UCSD-AML1 (cell line): ENCODE data around the gene CAMTA1.
"Not testable (repeated sequence)": the region's sequence is repeated elsewhere in the genome, so short reads cannot be mapped to it uniquely, and the experiment has no call there.

Source experiments
- DNase-seq: peaks from one replicate; lab custom pipeline; 2025; ENCODE audit not compliant: unreplicated experiment; lab: John Stamatoyannopoulos, UW

Gene CAMTA1

GRCh38 chr1:7409278-7409677 lies 624.0 kb downstream of the CAMTA1 start:
- no peak for DNase-seq

DNA sequence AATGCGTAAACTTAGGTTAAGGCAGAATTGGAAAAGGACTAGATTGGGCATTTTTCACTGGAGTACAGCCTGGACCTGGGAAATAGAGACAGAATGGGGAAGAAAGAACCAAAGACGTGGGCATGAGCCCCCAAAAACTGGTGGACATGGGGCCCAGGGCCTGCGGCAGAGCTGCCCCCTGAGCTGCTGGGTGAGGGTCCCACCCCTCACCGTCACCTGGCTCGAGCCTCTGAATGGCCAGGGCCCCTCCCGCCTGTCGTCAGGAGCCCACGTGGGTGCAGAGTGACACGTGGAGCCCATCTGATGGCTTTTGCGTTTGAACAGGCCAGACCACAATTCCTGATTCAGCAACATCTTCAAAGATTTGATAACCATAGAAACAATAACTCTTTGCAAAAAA lies 624.9 kb downstream of the CAMTA1 start:
- no peak for DNase-seq

DNA sequence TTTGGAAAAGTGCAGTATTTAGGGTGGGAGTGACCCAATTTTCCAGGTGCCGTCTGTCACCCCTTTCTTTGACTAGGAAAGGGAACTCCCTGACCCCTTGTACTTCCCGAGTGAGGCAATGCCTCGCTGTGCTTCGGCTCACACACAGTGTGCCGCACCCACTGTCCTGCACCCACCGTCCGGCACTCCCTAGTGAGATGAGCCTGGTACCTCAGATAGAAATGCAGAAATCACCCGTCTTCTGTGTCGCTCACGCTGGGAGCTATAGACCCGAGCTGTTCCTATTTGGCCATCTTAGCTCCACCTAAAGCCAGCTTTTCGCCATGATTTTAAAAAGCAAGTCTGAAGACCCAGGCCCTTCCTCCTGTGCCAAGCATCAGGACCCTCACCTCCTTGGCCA lies 632.4 kb downstream of the CAMTA1 start:
- DNase-seq = not testable (repeated sequence)

DNA sequence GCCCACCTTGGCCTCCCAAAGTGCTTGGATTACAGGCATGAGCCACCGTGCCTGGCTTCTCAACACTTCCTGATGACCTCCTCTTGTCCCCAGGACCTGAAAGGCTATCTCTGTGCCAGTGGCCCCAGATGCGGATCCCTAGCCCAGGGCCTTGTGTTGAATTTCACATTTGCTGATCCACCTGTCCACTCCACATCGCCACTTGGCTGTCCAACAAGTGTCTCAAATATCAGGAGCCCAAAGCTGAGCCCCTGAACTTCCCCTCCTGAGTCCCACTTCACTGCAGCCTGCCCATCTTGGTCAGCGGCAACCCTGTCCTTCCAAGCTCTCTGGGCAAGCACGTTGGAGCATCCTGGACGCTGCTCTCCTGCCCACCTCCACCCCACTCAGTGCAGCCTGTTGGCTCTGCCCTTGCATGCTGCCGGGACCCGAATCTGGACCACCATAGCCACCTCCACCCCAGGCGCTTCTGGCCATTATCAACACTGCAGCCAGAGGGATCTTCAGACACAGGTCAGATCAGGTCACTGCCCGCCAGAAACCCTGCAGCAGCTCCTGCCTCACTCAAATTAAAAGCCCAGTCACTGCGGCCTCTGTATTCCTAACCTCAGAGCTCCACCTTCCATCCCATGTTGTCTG lies 633.3 kb downstream of the CAMTA1 start:
- DNase-seq = no peak

DNA sequence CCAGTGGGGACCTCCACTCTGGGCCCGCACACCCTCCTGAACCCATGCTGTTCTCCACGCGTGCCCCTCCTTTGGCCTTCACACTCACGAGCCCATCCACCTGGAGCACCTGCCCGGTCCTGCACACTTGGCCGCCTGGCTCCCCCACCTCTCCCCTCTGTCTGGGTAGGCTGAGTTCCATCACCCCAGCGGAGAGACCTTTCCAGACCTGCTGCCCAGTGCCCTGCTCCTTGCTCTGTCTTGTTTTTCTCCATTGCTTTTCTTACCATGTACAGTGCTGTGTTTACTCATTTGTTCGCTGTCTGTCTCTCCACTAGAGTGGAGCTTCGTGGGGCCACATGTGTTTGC lies 634.8 kb downstream of the CAMTA1 start:
- DNase-seq = no peak

DNA sequence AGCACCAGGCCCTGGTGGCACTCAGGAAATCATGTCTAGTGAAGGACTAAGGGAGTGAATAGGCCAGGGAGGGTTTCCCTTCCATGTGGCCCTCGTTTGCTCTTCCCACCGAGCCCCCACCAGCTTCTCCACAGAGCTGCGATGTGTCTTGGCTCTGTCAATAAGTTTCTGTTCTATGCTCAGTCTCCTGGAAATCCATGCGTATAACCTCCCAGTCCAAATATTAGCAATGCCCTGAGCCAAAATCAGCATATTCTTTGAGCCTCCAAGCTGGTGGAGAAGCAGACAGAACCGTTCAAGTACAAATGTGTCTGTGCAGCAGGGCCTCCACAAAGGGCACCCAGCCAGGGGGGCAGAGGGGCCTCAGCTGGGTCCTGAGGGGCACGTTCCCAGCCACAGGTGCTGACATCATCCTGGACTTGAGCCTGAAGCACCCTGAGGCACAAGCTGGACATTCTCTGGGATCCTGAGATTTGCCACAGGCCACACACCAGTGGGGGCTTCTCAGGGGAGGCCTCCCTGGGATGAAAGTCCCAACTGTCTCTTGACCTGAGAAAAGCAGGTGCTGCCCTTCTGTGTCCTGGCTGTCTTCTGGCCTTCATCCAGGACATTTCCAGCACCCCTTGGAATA lies 635.3 kb downstream of the CAMTA1 start:
- no peak for DNase-seq

DNA sequence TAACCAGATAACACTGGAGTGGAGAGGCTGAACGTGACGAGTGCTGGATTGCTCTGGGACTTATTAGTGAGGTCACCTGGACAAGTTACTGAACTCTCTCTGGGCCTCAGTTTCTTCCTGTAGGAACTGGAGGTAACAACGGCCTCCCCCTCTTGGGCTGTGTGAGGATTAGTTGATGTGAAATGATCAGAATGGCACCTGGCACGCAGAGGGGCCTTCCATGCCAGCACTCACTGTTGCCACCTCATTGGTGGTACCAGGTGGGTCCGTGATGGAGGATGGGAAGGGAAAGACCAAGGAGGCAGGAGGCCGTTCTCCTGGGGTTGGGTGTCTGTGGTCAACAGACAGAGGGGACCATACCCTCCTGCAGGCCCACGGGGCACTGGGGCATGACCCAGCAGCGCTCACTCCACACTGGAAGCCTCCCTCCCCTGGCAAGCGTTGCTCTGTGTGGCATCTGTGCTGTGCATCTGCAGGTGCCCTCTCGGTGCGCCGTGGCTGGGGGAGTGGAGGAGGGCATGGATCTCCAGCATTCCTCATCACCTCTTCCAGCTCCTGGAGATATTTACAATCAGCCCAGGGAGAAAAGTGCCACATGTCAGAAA lies 636.3 kb downstream of the CAMTA1 start:
- no peak for DNase-seq

GRCh38 chr1:7422081-7422480 lies 636.8 kb downstream of the CAMTA1 start:
- DNase-seq = no peak

- DNase-seq = no peak
Measured at GRCh38 chr1:7422561-7422960, 637.3 kb downstream of the CAMTA1 start.

GRCh38 chr1:7422966-7423365 lies 637.7 kb downstream of the CAMTA1 start:
- DNase-seq = no peak

- no peak for DNase-seq
Measured at GRCh38 chr1:7424352-7424890, 639.2 kb downstream of the CAMTA1 start.

GRCh38 chr1:7425229-7425628 lies 640.0 kb downstream of the CAMTA1 start:
- DNase-seq = no peak

GRCh38 chr1:7425771-7426170 lies 640.5 kb downstream of the CAMTA1 start:
- DNase-seq = no peak

DNA sequence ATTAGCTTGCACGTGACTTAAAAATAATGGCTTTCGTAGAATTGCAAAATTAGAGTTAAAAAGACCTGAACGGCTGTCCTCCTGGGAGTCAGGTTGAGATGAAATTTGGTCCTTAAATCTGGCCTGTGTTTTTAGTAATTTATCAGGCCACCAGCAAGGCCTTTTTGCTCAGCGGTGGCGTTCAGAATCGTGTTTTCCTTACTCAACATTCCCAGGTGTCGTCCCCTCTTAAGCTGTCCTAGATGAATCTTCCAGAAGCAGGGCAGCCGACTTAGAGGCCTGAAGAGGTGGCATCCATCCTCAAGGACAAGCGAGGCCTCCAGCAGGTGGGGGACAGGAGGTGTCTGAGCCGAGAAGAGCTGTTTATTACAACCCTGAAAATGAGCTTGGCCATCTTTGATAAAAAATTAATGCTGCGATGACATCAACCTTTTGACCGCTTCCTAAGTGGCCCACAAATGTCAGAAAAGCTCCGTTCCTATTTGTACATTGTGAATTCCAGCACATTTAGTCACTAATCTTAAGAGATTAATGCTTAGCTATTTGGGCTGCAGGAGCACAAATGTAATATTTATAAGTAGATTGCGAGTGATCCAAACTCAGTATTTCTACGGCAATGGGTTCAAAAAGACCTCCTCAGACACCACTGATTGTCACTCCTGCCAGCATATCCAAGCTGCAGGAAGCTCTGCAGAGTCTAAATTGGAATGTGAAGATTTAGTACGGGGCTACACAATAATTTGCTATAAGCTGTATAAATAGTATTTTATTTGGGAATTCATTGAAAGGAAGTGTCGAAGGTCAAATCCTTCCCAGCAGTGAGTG lies 641.7 kb downstream of the CAMTA1 start:
- DNase-seq = no peak

- no peak for DNase-seq
Measured at GRCh38 chr1:7427605-7428300, 642.5 kb downstream of the CAMTA1 start.

DNA sequence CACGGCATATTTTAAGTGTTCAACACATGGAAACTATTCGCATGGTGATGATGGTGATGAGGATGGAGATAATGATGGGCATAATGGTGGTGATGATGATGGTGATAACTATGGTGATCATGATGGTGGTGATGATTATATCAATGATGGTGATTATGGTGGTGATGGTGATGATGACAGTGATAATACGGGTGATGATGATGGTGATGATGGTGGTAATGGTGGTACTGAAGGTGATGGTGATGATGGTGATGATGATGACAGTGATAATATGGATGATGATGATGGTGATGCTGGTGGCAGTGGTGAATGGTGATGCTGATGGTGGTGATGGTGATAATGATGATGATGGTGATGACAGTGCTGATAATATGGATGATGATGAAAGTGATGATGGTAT lies 644.0 kb downstream of the CAMTA1 start:
- DNase-seq = no peak

GRCh38 chr1:7430047-7430608 lies 644.9 kb downstream of the CAMTA1 start:
- no peak for DNase-seq

DNA sequence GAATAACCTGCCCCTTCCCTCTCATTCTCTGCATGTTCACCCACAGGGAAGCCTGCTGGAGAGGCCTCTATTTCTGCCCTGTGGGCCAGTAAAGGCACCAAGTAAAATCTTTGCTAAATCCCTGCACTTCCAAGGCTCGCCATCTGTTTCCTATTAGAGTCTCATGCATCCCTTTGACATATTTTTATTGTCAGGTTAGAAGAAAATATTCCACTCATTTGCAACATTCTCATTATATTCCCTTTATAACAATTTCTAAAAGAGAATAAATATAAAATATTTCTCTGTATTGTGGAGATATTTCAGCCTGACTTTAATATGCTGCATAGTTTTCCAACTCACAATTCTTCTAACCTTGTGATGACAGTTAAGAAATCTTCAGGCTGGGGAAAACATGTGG lies 645.4 kb downstream of the CAMTA1 start:
- DNase-seq = no peak

DNA sequence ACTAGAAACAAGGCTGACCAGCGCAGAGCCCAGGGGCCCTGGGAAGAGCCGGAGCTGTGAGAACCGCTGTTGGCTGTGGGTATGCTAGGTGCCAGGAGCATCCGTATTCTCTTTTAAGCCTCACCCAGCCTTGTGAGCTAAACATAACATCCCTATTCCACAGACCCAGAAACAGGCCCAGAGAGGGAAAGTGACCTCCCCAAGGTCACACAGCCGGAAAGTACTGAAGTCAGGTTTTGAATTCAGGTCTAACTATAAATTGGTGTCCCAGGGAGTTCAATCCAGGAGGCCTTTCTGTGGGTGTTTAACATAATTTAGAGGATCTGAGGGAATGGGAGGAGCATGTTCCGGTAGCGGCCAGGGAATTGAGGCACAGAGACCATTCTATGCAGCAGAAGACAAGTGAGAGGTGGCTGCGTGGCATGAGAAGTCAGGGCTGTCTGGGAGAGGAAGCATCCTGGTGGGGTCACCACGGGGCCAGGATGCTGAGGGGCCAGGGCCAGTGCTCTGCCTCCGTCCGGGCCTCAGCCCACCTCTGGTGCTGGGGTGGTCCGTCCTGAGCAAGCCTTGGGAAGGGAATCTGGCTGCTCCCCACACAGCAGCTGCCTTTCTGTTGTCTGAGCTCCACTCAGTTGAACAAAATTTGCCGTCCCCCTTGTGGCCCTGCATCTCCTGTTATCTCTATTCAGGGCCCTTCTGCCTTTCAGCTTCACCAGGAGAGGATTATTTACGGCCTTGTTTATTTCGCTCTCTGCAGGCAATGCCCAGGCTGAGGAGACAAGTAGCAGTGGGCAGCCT lies 647.0 kb downstream of the CAMTA1 start:
- no peak for DNase-seq

DNA sequence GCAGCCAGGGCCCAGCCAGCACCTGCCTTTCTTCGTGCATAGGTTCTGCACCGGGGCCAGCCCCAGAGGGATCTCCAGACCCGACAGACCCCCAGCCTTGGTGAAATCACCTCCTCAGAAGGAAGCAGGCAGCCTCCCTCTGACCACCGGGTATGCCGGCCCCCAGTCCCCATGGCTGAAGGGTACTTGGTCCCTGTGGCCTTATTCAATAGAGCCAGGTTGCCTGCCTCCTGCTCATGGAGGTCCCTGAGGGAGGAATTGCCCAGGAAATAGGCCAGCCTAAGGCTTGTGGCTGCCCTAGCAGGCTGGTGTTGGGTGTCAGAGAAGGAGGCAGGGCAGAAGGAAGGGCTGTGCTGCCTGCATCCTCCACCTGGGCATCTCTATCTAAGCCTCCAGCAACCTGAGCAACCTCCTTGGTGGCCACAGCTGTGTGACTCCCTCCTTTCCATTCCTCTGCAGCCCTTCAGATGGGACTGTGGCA lies 647.7 kb downstream of the CAMTA1 start:
- no peak for DNase-seq
